Activated naive CD4-positive, alpha-beta T cell treated with Interleukin-2 at 50 U/mL for 16 hours (primary cell): ENCODE measurements around the gene GPR84.

Experiments used
- DNase-seq: peaks from one replicate; pipeline ENCODE4 v3.0.0-alpha.2; 2020

GPR84 gene

DNA sequence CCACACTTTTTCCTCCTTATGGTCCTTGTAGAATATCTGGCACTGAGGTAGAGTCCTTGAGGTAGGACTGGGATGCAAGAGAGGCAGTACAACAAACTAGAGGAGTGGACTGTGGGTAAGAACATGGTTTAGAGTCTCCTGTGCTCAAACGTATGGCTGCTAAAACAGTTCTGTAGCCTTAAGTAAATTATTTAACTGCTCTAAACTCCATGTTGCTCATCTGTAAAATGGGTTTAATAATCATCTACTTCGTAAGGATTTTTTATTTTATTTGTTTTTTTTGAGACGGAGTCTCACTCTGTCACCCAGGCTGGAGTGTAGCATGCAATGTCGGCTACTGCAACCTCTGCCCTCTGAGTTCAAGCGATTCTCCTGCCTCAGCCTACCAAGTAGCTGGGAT lies 42.9 kb downstream of the GPR84 start:
- DNase-seq = no peak
